ENCODE results near the gene BSDC1.

Gene BSDC1

DNA sequence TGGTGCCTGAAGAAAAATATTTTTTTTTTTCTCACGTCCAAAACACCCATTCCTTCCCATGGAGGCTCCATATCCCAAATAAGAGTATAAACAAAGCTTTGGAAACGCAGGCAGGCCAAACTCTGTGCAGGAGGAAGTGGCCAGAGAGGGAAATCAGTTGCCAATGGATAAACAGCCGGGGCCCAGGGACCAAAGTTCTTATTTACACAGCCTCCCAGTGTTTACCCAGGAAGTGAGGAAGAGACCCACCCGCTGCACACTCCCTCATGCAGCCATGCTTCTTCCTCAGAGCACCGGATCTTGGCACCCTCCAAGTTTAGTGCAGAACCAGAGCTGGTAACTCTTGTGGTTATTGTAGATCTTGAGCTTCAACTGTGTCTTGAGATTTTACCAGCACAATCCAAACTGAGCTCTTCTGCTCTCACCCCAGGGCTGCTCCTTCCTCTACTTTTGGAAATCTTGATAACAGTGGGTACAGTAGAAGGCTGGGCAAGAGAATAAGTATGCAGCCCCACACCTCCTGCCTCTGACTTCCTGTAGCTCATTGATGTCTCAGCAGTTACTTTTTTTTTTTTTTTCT, 72.4 kb downstream of the BSDC1 start:
- Mint-ChIP-seq H3K36me3 (ENCODE audit: low read depth) (peaks cover 49% of the 10 kb centered on the region), H3K9me3 (no peaks in the 10 kb centered on the region), H3K27ac (no peak overlapping the region), H3K4me3 (no peak overlapping the region), H3K27me3 (ENCODE audit: low read depth, poor library complexity) (peaks cover 2% of the 10 kb centered on the region), H3K4me1 (peaks cover 4% of the 10 kb centered on the region)
- DNase-seq, result no peak
- TF ChIP-seq, protein P1, sequence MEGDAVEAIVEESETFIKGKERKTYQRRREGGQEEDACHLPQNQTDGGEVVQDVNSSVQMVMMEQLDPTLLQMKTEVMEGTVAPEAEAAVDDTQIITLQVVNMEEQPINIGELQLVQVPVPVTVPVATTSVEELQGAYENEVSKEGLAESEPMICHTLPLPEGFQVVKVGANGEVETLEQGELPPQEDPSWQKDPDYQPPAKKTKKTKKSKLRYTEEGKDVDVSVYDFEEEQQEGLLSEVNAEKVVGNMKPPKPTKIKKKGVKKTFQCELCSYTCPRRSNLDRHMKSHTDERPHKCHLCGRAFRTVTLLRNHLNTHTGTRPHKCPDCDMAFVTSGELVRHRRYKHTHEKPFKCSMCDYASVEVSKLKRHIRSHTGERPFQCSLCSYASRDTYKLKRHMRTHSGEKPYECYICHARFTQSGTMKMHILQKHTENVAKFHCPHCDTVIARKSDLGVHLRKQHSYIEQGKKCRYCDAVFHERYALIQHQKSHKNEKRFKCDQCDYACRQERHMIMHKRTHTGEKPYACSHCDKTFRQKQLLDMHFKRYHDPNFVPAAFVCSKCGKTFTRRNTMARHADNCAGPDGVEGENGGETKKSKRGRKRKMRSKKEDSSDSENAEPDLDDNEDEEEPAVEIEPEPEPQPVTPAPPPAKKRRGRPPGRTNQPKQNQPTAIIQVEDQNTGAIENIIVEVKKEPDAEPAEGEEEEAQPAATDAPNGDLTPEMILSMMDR (IDR thresholded peaks at IDR 0.05), result no peak

DNA sequence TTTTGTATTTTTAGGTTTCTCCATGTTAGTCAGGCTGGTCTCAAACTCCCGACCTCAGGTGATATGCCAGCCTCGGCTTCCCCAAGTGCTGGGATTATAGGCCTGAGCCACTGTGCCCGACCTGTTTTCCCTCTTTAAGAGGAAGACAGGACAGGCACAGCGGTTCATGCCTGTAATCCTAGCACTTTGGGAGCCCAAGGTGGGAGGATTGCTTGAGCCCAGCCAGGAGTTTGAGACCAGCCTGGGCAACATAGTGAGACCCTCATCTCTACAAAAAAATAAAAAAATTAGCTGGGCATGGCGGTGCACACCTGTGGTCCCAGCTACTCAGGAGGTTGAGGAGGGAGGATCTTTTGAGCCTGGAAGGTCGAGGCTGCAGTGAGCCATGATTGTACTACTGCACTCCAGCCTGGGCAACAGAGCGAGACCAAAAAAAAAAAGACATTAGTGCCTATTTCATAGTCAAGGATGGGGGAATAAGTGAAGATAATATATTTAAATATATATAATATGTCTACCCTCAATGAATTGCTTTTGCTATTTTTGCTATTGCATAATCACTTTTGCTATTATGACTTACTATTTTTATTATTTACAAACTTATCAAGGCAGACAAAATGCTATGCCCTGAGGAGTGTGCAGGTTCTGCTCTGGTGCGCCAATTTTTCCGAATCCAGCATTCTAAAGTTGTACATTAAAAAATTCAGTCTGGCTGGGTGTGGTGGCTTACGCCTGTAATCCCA, 75.9 kb downstream of the BSDC1 start:
- DNase-seq, result no peak

DNA sequence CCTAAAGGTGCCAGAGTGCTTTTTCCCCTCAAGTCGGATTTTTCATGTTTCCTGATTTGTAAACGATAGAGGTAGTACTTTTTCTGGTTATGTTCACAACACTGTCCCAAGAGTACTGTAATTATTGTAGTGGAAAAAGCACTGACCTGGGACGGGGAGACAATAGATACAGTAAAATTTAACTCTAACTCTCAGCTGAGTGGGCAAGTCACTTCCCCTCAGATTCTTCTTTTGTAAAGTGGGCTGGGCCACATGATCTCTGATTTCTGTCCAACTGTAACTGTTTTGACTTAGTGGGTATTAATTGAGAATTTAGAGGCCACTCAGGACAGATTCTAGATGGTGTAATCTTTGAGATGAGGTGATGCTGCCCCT, 77.4 kb downstream of the BSDC1 start:
- Mint-ChIP-seq H3K4me1 (peaks cover 12% of the 10 kb centered on the region), H3K27me3 (ENCODE audit: low read depth, poor library complexity) (no peaks in the 10 kb centered on the region), H3K36me3 (ENCODE audit: low read depth) (peaks cover 43% of the 10 kb centered on the region), H3K27ac (peak overlapping the region; percentile 24), H3K9me3 (no peaks in the 10 kb centered on the region), H3K4me3 (no peak overlapping the region)
- TF ChIP-seq, protein P1 (IDR thresholded peaks at IDR 0.05), result no peak
- no peak for DNase-seq

More for the DNA sequence above, 75.9 kb downstream of the BSDC1 start:
- Mint-ChIP-seq H3K9me3 (no peaks in the 10 kb centered on the region), H3K27ac (peak overlapping the region; percentile 59), H3K4me3 (no peak overlapping the region), H3K4me1 (peaks cover 12% of the 10 kb centered on the region), H3K36me3 (ENCODE audit: low read depth) (peaks cover 46% of the 10 kb centered on the region), H3K27me3 (ENCODE audit: low read depth, poor library complexity) (peaks cover 2% of the 10 kb centered on the region)
- TF ChIP-seq, protein P1 (IDR thresholded peaks at IDR 0.05), result no peak

Measured in nephron progenitor cell (in vitro differentiated cells).